DOHH2 (cell line): ENCODE measurements around the gene POC1B.

Experiments
- H3F3A ChIP-seq: fragments of 200-600 bp; sonication (generic), shearing (Covaris generic); 2 replicates; pipeline ENCODE4 v1.6.0; 2016; ENCODE audit warnings: antibody characterized with exemption, mild to moderate bottlenecking; ENCODE audit not compliant: control insufficient read depth, insufficient read depth
- H3K27ac ChIP-seq: fragments of 200-600 bp; sonication (generic); 2 replicates; pipeline ENCODE4 v1.5.1; 2014; ENCODE audit warnings: low read depth, mild to moderate bottlenecking, low read length, moderate library complexity
- H3K27me3 ChIP-seq: fragments of 200-600 bp; sonication (generic); 2 replicates; pipeline ENCODE4 v1.6.1; 2014; ENCODE audit warnings: mild to moderate bottlenecking, low read length, mixed read lengths; ENCODE audit not compliant: control insufficient read depth
- H3K36me3 ChIP-seq: fragments of 200-600 bp; sonication (generic); 2 replicates; pipeline ENCODE4 v1.6.1; 2014; ENCODE audit warnings: mild to moderate bottlenecking, low read length, moderate library complexity, mixed read lengths; ENCODE audit not compliant: control insufficient read depth
- H3K4me1 ChIP-seq: fragments of 200-600 bp; sonication (generic); 2 replicates; pipeline ENCODE4 v1.6.1; 2014; ENCODE audit warnings: mild to moderate bottlenecking, low read length, mixed read lengths; ENCODE audit not compliant: control insufficient read depth
- H3K4me2 ChIP-seq: fragments of 200-600 bp; sonication (generic); 2 replicates; pipeline ENCODE4 v1.6.0; 2014; ENCODE audit warnings: mild to moderate bottlenecking, low read length, moderate library complexity
- H3K4me3 ChIP-seq: fragments of 200-600 bp; sonication (generic); 2 replicates; pipeline ENCODE4 v1.5.1; 2014; ENCODE audit warnings: mild to moderate bottlenecking, low read length, mixed read lengths
- H3K79me2 ChIP-seq: fragments of 200-600 bp; sonication (generic); 2 replicates; pipeline ENCODE4 v1.6.1; 2014; ENCODE audit warnings: mild to moderate bottlenecking, low read length, mixed read lengths; ENCODE audit not compliant: control insufficient read depth
- H3K9me2 ChIP-seq: fragments of 200-600 bp; sonication (generic); replicated peaks from 2 replicates; pipeline ENCODE4 v1.6.1; 2014; ENCODE audit warnings: mild to moderate bottlenecking, low read length, mixed read lengths; ENCODE audit not compliant: control insufficient read depth
- H3K9me3 ChIP-seq: fragments of 200-600 bp; sonication (generic); 2 replicates; pipeline ENCODE4 v1.6.1; 2014; ENCODE audit warnings: antibody characterized with exemption, low read length, mixed read lengths; ENCODE audit not compliant: control insufficient read depth, insufficient read depth
- H4K20me1 ChIP-seq: fragments of 200-600 bp; sonication (generic); 2 replicates; pipeline ENCODE4 v1.6.0; 2014; ENCODE audit warnings: low read depth, mild to moderate bottlenecking, antibody characterized with exemption, low read length, moderate library complexity; ENCODE audit not compliant: control insufficient read depth, insufficient read depth
- CTCF ChIP-seq: fragments of 200-600 bp; sonication (generic); IDR thresholded peaks from one replicate; pipeline ENCODE4 v1.5.1; 2014; ENCODE audit warnings: antibody characterized with exemption, mild to moderate bottlenecking, low read depth, low read length; ENCODE audit not compliant: poor library complexity, severe bottlenecking
- EZH2phosphoT487 ChIP-seq: fragments of 200-600 bp; sonication (generic); IDR thresholded peaks from 2 replicates; pipeline ENCODE4 v1.6.1; 2017; ENCODE audit warnings: borderline replicate concordance, mild to moderate bottlenecking, antibody characterized with exemption, low read length, moderate library complexity, mixed read lengths

The POC1B gene

GRCh38 chr12:89436062-89436461 lies 89.8 kb downstream of the POC1B start:
- Histone ChIP-seq H3K4me1 (no peaks in the 10 kb centered on the region), H4K20me1 (no peaks in the 10 kb centered on the region), H3K27me3 (no peaks in the 10 kb centered on the region), H3K79me2 (no peaks in the 10 kb centered on the region), H3K4me3 (no peak overlapping the region), H3K36me3 (no peaks in the 10 kb centered on the region), H3K27ac (no peak overlapping the region), H3F3A (no peaks in the 10 kb centered on the region), H3K4me2 (no peak overlapping the region), H3K9me3 (no peaks in the 10 kb centered on the region), H3K9me2 (no peaks in the 10 kb centered on the region)
- TF ChIP-seq CTCF (no peak), EZH2phosphoT487 (no peak)

GRCh38 chr12:89433634-89434033 lies 92.2 kb downstream of the POC1B start:
- H3K27ac ChIP-seq = no peak overlapping the region
- no peaks in the 10 kb centered on the region for H3K36me3 ChIP-seq
- H3F3A ChIP-seq = no peaks in the 10 kb centered on the region
- H3K9me3 ChIP-seq = no peaks in the 10 kb centered on the region
- no peaks in the 10 kb centered on the region for H4K20me1 ChIP-seq
- H3K9me2 ChIP-seq = no peaks in the 10 kb centered on the region
- no peaks in the 10 kb centered on the region for H3K27me3 ChIP-seq
- no peak overlapping the region for H3K4me3 ChIP-seq
- H3K4me1 ChIP-seq = no peaks in the 10 kb centered on the region
- no peak for TF ChIP-seq EZH2phosphoT487
- TF ChIP-seq CTCF = no peak
- H3K4me2 ChIP-seq = no peak overlapping the region
- H3K79me2 ChIP-seq = no peaks in the 10 kb centered on the region

- Histone ChIP-seq H3K79me2 (no peaks in the 10 kb centered on the region), H3K27me3 (no peaks in the 10 kb centered on the region), H3K27ac (no peak overlapping the region), H3F3A (no peaks in the 10 kb centered on the region), H3K4me1 (no peaks in the 10 kb centered on the region), H3K36me3 (no peaks in the 10 kb centered on the region), H3K9me3 (no peaks in the 10 kb centered on the region), H3K4me2 (no peak overlapping the region), H3K4me3 (no peak overlapping the region), H3K9me2 (no peaks in the 10 kb centered on the region), H4K20me1 (no peaks in the 10 kb centered on the region)
- TF ChIP-seq CTCF (no peak), EZH2phosphoT487 (no peak)
Measured at GRCh38 chr12:89432396-89432795, 93.5 kb downstream of the POC1B start.

GRCh38 chr12:89429528-89429927 lies 96.3 kb downstream of the POC1B start:
- H3K79me2 ChIP-seq = no peaks in the 10 kb centered on the region
- H3K9me3 ChIP-seq = no peaks in the 10 kb centered on the region
- no peaks in the 10 kb centered on the region for H3K9me2 ChIP-seq
- H3F3A ChIP-seq = no peaks in the 10 kb centered on the region
- H4K20me1 ChIP-seq = no peaks in the 10 kb centered on the region
- H3K36me3 ChIP-seq = no peaks in the 10 kb centered on the region
- TF ChIP-seq EZH2phosphoT487 (no peak), CTCF (no peak)
- no peak overlapping the region for H3K4me3 ChIP-seq
- no peak overlapping the region for H3K27ac ChIP-seq
- no peaks in the 10 kb centered on the region for H3K27me3 ChIP-seq
- no peaks in the 10 kb centered on the region for H3K4me1 ChIP-seq
- no peak overlapping the region for H3K4me2 ChIP-seq
